HG03469 (cell line): ENCODE results near the gene PRAMEF13.
"Not testable (repeated sequence)": the region's sequence is repeated elsewhere in the genome, so short reads cannot be mapped to it uniquely, and the experiment has no call there.

ENCODE experiments used
- ATAC-seq: cut with Tn5 transposase; IDR thresholded peaks from one replicate; pipeline ENCODE4 v1.9.1; 2021; ENCODE audit warnings: mild to moderate bottlenecking, moderate library complexity, moderate number of reproducible peaks; ENCODE audit not compliant: unreplicated experiment

Gene PRAMEF13, protein sequence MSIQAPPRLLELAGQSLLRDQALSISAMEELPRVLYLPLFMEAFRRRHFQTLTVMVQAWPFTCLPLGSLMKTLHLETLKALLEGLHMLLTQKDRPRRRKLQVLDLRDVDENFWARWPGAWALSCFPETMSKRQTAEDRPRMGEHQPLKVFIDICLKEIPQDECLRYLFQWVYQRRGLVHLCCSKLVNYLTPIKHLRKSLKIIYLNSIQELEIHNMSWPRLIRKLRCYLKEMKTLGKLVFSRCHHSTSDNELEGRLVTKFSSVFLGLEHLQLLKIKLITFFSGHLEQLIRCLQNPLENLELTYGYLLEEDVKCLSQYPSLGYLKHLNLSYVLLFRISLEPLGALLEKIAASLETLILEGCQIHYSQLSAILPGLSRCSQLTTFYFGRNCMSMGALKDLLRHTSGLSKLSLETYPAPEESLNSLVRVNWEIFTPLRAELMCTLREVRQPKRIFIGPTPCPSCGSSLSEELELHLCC

DNA sequence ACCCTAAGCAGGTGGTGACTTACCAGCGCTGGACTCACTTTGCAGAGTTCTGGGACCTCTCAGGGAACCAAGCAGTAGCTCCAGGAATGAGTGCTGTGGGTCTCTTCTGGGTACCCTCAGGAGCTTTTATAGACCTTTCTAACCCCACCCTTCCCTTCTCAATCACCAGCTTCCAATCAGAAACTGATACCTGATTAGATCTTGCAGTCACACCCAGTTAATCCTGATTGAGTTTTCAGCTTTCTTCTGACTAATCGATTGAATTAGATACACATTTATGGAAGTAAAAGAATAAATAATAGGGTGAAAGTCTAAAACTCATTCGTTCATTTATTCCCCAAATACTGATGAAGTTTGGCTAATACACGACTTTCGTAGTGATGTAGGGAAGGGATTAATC, at the start of gene PRAMEF13:
Gene PRAMEF13 (minus strand): TSS at position 101 of the 400 bp plus-strand sequence. CDS start 1,820 bp downstream, outside the sequence.
- not testable (repeated sequence) for ATAC-seq

DNA sequence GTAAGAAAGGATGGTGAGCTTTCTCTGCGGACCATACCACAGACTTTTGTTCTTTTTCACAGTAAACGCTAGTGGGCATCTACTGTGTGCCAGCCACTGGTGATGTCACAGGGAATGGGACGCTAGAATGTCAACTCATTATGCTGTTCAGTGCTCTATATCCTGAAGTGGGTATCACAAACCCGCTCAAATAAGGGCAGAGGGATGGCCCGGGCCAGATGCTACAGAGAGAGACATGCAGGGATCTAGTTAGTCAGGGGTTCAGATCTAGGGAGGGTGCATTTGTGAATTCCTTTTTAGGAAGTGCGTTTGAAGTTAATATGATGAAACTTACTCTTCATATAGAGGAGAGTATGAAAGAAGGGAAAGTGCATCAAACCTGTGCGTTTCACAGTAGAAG, 45.9 kb upstream of the PRAMEF13 start:
- ATAC-seq: not testable (repeated sequence)

DNA sequence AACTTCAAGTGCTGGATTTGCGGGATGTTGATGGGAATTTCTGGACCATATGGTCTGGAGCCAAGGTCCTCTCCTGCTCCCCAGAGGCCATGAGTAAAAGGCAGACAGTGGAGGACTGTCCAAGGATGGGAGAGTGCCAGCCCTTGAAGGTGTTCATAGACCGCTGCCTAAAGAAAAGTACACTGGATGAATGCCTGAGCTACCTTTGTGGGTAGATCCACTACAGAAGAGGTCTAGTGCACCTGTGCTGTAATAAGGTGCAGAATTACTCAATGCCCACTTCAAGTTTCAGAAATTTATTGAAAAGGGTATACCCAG, 45.3 kb upstream of the PRAMEF13 start:
- not testable (repeated sequence) for ATAC-seq

DNA sequence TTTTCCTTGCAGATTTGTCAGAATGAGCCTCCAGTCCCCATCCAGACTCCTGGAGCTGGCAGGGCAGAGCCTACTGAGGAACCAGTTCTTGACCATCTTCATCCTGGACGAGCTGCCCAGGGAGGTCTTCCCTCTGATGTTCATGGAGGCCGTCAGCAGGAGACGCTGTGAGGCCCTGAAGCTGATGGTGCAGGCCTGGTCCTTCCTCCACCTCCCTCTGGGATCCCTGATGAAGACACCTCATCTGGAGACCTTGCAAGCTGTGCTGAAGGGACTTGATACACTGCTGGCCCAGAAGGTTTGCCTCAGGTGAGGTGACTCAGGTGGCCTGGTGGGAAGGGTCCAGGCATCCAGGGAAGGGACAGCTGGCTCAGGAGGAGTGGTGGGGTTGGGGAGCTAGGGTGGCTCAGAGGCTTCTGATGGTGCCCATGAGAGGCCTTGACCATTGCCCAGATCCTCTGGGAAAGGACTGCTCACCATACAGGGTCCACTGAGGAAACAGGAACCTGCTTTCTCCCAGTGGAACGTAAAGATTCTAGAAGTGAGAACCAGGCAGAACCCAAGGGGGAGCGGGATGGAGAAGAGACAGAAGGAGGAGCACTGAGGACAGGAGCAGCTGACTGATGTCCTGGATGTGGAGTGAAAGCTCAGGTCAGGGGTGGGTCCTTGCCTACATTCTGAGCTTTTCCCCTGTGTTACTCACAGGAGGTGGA, 44.8 kb upstream of the PRAMEF13 start:
- ATAC-seq: not testable (repeated sequence)

DNA sequence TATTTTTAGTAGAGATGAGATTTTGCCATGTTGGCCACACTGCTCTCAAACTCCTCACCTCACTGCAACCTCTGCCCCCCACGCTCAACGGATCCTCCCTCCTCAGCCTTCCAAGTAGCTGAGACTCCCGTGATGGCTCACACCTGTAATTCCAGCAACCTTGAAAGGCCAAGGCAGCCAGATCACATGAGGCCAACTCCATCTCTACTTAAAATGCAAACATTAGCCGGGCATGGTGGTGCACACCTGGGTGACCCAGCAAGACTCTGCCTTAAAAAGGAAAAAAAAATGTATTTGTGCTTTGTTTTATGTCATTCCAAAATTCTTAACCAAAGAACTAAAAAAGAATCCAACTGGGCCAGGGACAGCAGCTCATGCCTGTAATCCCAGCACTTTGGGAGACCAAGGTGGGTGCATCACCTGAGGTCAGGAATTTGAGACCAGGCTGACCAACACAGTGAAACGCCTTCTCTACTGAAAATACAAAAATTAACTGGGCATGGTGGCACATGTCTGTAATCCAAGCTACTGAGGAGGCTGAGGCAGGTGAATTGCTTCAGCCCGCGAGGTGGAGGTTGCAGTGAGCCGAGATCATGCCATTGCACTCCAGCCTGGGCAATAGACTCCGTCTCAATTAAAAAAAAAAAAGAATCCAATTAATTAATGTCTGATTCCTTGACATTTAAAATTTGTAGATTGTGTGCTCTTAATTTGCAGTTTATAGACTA, 42.5 kb upstream of the PRAMEF13 start:
- not testable (repeated sequence) for ATAC-seq

DNA sequence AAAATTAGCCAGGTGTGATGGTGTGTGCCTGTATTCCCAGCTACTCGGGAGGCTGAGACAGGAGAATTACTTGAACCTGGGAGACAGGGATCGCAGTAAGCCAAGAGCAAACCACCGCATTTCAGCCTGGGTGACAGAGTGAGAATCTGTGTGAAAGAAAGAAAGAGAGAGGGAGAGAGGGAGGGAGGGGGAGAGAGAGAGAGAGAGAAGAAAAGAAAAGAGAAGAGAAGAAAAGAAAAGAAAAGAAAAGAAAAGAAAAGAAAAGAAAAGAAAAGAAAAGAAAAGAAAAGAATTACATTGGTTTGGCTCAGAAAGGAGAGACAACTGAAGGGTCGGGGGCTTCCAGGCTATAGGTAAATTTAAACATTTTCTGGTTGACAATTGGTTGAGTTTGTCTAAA, 38.4 kb upstream of the PRAMEF13 start:
- not testable (repeated sequence) for ATAC-seq

DNA sequence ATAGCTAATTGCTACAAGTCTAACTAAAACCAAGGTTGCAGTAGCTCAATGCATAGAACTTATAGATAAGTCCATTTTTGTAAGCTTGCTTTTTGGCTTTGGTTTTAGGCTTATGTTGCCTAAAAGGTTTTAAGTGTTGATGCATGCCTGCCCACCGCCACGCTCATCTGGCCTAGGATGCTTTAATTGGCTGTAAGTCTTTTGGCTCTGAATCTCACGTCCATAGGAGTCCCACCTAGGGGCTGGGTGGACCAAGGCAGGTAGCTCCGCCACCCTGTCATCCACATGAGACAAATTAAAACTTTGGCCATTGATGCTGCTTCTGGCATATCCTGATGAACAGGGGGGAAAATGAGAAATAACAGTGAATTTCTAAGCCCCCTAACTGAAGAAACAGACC, 36.4 kb upstream of the PRAMEF13 start:
- not testable (repeated sequence) for ATAC-seq

DNA sequence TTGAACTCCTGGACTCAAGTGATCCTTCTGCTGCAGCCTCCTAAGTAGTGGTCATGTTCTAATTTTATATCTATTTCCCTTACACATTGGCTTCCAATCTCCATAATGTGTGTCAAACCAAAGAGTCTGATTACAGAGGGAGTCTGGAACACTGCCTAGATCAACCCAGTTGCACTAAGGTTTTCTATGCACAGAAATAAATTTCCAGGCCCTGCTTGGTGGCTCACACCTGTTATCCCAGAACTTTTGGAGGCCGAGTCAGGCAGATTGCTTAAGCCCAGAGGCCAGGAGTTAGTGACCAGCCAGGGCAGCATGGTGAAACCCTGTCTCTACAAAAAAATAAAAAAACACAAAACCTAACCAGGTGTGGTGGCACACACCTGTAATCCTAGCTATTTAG, 32.8 kb upstream of the PRAMEF13 start:
- ATAC-seq: not testable (repeated sequence)

DNA sequence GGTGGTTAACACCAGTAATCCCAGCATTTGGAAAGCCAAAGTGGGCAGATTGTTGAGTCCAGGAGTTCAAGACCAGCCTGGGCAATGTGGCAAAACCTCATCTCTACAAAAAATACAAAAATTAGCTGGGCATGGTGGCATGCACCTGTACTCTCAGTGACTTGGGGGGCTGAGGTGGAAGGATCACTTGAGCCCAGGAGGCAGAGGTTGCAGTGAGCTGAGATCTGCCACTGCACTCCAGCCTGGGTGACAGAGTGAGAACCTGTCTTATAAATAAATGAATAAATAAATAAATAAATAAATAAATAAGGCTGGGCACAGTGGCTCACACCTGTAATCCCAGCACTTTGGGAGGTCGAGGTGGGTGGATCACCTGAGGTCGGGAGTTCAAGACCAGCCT, 30.8 kb upstream of the PRAMEF13 start:
- not testable (repeated sequence) for ATAC-seq

DNA sequence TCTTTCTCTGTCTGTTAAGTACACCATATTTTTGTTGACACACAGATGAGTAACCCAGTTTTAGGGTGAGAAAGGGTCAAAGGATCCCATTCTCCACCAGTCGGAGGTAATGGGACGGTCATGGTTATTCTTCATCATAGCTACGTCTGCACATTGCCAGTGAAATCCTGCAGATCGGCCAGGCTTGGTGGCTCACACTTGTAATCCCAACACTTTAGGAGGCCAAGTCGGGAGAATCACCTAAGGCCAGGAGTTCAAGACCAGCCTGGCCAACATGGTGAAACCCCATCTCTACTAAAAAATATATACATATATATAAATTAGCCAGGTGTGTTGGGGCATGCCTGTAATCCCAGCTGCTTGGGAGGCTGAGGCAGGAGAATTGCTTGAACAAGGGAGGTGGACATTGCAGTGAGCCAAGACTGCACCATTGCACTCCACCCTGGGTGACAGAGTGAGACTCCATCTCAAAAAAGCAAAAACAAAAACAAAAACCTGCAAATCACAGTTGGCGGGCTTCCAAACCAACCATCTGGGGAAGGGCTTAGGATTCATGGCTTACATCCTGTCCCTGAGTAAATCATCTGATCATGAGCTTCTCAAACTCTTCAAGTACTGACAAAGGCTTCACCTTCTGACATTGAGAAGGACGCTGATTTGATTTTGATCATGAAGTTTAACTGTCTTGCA, 30.0 kb upstream of the PRAMEF13 start:
- not testable (repeated sequence) for ATAC-seq

DNA sequence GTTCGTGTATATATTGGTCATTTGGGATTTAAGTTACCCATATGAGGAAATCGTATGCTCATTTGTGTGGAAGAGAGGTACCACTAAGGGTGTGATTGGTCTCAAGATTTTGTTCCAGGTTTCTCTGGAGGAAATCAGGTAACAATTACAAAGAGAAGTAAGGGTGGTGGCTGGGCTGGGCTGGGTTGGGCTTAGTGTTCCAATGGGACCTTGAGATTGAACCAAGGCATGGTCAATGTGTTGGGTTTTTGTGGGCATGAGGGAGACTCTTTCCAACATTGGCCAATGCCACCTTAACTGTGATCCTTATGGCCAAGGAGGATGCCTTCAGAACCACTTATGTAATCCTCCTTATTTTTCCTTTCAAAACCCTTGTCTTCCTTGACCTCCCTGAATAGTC, 29.4 kb upstream of the PRAMEF13 start:
- ATAC-seq: not testable (repeated sequence)

DNA sequence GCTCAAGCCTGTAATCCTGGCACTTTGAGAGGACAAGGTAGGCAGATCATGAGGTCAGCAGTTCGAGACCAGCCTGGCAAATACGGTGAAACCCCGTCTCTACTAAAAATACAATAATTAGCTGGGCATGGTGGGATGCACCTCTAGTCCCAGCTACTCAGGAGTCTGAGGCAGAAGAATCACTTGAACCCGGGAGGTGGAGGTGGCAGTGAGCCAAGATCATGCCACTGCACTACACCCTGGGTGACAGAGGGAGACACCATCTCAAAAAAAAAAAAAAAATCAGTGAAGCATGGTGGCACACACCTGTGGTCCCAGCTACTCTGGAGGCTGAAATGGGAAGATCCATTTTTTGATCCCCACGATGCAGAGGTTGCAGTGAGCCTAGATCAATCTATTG, 28.9 kb upstream of the PRAMEF13 start:
- not testable (repeated sequence) for ATAC-seq

DNA sequence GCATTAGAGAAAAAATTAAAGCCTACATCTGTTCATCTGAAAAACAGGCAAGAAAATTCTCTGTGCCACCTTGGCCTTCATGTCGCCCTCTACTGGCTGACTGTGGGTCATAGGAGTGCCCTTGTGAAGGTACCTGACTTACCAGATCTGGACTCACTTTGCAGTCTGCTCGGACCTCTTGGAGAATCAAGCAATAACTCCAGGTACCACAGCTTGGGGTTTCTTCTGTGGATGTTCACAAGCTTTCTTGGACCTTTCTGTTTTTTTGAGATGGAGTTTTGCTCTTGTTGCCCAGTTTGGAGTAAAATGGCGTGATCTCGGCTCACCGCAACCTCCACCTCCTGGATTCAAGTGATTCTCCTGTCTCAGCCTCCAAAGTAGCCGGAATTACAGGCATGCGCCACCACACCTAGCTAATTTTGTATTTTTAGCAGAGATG, 27.2 kb upstream of the PRAMEF13 start:
- no peak for ATAC-seq

DNA sequence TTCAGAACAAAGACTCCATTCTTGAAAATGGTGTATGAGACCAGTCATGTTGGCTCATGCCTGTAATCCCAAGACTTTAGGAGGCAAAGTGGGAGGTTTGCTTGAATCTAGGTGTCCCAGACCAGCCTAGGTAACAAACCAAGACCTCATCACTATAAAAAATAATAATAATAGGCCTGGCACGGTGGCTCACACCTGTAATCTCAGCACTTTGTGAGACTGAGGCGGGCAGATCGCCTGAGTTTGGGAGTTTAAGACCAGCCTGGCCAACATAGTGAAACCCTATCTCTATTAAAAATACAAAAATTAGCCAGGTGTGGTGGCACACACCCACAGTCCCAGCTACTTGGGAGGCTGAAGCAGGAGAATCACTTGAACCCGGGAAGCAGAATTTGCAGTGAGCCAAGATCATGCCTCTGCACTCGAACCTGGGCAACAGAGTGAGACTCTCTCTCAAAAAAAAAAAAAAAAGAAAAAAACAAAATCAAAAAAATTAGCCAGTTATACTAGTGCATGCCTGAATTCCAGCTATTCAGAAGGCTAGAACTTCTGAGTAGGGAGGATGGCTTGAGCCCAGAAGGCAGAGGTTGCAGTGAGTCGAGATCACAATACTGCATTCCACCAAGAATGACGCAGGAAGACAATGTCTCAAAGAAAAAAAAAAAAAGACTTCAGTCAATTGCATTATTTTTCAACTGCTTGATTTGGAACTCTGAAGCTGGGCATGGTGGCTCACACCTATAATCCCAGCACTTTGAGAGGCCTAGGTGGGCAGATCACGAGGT, 26.3 kb upstream of the PRAMEF13 start:
- not testable (repeated sequence) for ATAC-seq

DNA sequence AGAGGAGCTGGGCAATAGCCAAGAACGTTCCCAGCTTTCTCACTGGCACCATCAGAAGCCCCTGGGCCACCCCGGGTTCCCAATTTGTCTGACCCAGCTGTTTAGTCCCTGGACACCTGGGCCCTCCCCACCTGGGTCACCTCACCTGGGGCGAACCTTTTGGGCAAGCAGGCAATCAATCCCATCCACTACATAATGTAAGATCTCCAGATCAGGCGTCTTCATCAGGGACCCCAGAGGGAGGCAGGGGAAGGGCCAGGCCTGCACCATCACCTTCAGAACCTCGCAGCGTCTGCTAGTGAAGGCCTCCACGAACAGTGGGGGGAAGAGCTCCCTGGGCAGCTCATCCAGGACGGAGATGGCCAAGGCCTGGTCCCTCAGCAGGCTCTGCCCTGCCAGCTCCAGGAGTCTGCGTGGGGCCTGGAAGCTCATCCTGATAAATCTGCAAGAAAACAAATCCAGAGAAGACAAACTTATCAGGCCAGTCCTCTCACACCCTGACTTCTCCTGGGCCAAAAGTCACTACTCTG, 24.5 kb upstream of the PRAMEF13 start, which contains the start of gene PRAMEF18:
Gene PRAMEF18 (minus strand): TSS at position 480 of the 530 bp plus-strand sequence. CDS start 48 bp downstream, at position 432.
- not testable (repeated sequence) for ATAC-seq

DNA sequence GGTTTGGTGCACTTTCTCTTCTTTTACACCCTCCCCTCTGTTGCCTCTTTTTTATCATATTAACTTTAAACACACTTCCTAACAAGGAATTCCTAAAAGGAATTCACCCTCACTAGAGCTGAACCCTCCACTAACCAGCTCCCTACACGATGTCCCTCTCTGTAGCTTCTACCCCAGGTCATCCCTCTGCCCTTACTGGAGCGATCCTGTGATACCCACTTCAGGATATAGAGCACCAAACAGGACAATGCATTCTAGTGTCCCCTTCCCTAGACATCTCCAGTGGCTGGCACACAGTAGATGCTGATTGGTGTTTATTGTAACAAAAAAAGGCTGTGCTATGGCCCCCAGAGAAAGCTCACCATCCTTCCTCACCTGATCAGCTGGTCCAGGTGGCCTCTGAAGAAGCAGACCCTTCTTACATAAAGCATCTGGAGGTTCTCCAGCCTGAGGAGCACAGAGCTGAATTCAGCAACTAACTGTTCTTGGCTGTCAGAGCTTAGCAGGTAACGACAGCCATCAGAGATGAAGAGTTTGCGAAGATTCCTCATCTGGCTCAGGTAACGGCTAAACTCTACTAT, 23.4 kb upstream of the PRAMEF13 start:
- no peak for ATAC-seq

DNA sequence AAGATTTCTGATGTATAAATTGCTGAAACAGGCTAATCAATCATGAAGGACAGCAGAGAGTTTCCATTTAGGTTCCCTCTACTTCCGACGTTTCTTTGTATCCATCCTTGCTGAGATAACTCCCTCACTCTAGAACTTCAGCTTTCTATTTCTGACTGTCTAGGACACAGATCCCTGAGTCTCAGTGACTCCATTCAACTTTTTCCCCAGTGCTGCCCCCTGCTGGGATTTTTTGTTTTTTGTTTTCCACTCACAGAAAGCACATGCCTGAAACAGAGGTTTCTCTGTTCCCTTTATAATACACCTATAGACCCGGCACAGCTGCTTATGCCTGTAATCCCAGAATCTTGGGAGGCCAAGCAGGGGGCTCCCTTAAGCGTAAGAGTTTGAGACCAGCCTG, 21.6 kb upstream of the PRAMEF13 start:
- not testable (repeated sequence) for ATAC-seq

DNA sequence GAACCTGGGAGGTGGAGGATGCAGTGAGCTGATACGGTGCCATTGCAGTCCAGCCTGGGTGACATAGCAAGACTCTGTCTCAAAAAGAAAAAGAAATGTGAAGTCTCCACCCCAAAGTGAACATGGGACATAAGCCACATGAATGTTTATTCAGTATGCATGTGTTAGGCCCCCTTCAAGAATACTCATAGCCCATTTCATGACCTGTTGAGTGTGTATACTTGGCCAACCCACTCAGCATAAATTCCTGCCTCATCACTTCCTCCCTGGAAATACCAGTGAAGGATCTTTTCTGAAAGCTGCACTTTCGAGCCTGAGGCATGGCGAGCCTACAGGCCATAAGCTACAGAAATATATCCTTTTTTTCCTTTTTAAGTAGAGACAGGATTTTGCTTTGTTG, 18.0 kb upstream of the PRAMEF13 start:
- not testable (repeated sequence) for ATAC-seq

DNA sequence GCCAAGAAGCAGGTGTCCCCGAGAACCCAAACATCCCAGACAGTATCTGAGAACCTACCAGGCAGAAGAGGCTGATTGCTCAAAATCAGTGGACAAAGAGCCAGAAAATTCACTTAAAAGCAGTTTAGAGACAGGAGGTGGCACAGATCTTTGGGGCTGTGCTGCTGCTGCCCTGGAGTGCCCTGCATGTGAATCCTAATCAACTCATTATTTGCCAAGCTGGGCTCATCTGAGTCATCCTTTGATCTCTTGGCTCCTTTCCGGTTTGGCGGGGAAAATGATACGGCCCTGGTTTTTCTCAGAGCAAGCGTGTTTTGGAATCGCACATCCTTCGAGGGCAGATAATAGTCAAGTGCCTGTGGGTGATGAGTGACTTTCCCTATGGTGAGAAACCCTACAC, 15.4 kb upstream of the PRAMEF13 start:
- not testable (repeated sequence) for ATAC-seq
